Measurements from ENCODE around the gene RGL1. TPM values are rescaled to one million over a fixed set of nuclear protein-coding genes. Genes with fewer than 3 reads are reported as not detected.

The RGL1 gene
- total RNA-seq, 1 experiment from 2014 or later: 4.8 TPM

DNA sequence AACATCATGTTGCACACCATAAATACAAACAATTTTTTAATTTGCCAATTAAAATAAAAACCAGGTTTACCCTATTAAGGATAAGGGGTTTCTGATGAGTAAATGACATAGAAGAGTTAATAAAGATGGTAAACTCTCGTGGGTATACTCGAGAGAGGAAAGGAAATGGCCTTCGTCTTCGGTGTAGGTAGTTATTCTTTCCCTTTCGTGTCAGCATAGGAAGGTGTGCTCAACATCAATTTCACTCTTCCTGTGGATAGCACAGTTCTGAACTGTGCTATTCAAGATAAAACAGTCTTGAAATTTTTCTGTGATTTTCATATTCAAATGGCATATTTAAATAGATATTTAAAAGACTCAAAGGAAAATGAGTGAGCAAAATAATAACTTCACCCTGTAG is 98.2 kb downstream of the RGL1 start:
- intact Hi-C loops (cut with micrococcal nuclease; ENCODE audit: unreplicated experiment): no loop called here
- Mint-ChIP-seq H3K4me1 (ENCODE audit: low read depth, unreplicated experiment) (no peaks in the 10 kb centered on the region), H3K4me3 (ENCODE audit: low read depth, unreplicated experiment) (no peak overlapping the region), H3K27me3 (ENCODE audit: unreplicated experiment) (no peaks in the 10 kb centered on the region), H3K9me3 (ENCODE audit: low read depth, unreplicated experiment) (no peaks in the 10 kb centered on the region), H3K36me3 (ENCODE audit: insufficient read depth, unreplicated experiment) (no peaks in the 10 kb centered on the region), H3K27ac (ENCODE audit: unreplicated experiment) (no peak overlapping the region)
- BruUV-seq (replicated peaks): no TSS peak
- no peak for DNase-seq
- no peak for TF ChIP-seq CTCF (IDR thresholded peaks at IDR 0.05; ENCODE audit: unreplicated experiment)
- CTCF ChIA-PET: no interaction called here

- Mint-ChIP-seq H3K27me3 (ENCODE audit: unreplicated experiment) (no peaks in the 10 kb centered on the region), H3K9me3 (ENCODE audit: low read depth, unreplicated experiment) (no peaks in the 10 kb centered on the region), H3K36me3 (ENCODE audit: insufficient read depth, unreplicated experiment) (no peaks in the 10 kb centered on the region), H3K4me1 (ENCODE audit: low read depth, unreplicated experiment) (no peaks in the 10 kb centered on the region), H3K27ac (ENCODE audit: unreplicated experiment) (no peak overlapping the region), H3K4me3 (ENCODE audit: low read depth, unreplicated experiment) (no peak overlapping the region)
- DNase-seq: no peak
- no peak for TF ChIP-seq CTCF (IDR thresholded peaks at IDR 0.05; ENCODE audit: unreplicated experiment)
- BruUV-seq (replicated peaks): no TSS peak
- CTCF ChIA-PET: no interaction called here
- intact Hi-C loops (cut with micrococcal nuclease; ENCODE audit: unreplicated experiment): no loop called here
These were observed 100.7 kb downstream of the RGL1 start for GRCh38 chr1:183905508-183906113.

DNA sequence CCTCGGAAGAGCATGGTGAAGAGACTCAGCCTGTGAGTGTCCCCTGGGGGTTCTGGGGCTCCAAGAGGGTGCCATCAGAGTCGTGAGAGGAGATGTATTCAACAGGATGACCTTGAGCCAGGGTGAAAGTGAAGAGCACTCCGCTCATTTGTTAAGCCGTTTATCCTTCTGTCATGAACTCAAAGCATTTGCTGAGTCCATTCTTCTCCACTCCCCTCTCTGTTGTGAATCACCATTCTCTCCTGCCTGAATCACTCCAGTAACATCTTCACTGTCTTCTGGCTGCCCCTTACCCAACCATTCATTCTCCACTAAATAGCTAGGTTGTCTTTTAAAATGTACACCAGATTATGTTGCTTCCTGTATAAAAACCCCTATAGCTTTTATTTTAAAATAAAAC is 102.2 kb downstream of the RGL1 start:
- no peak overlapping the region for H3K27ac Mint-ChIP-seq (ENCODE audit: unreplicated experiment)
- BruUV-seq (replicated peaks): no TSS peak
- no peak for TF ChIP-seq CTCF (IDR thresholded peaks at IDR 0.05; ENCODE audit: unreplicated experiment)
- H3K4me3 Mint-ChIP-seq (ENCODE audit: low read depth, unreplicated experiment): no peak overlapping the region
- H3K9me3 Mint-ChIP-seq (ENCODE audit: low read depth, unreplicated experiment): no peaks in the 10 kb centered on the region
- H3K27me3 Mint-ChIP-seq (ENCODE audit: unreplicated experiment): no peaks in the 10 kb centered on the region
- DNase-seq: no peak
- intact Hi-C loops (cut with micrococcal nuclease; ENCODE audit: unreplicated experiment): no loop called here
- CTCF ChIA-PET: interaction anchor here (0.6 kb wide), 1 partner anchor 214 kb away, joined by 3 read pairs; no protein-coding TSS in a partner anchor
- H3K36me3 Mint-ChIP-seq (ENCODE audit: insufficient read depth, unreplicated experiment): no peaks in the 10 kb centered on the region
- H3K4me1 Mint-ChIP-seq (ENCODE audit: low read depth, unreplicated experiment): no peaks in the 10 kb centered on the region

- Mint-ChIP-seq H3K27me3 (ENCODE audit: unreplicated experiment) (no peaks in the 10 kb centered on the region), H3K27ac (ENCODE audit: unreplicated experiment) (no peak overlapping the region), H3K9me3 (ENCODE audit: low read depth, unreplicated experiment) (no peaks in the 10 kb centered on the region), H3K4me1 (ENCODE audit: low read depth, unreplicated experiment) (no peaks in the 10 kb centered on the region), H3K36me3 (ENCODE audit: insufficient read depth, unreplicated experiment) (no peaks in the 10 kb centered on the region), H3K4me3 (ENCODE audit: low read depth, unreplicated experiment) (no peak overlapping the region)
- CTCF ChIA-PET: no interaction called here
- intact Hi-C loops (cut with micrococcal nuclease; ENCODE audit: unreplicated experiment): no loop called here
- no peak for DNase-seq
- BruUV-seq (replicated peaks): no TSS peak
- no peak for TF ChIP-seq CTCF (IDR thresholded peaks at IDR 0.05; ENCODE audit: unreplicated experiment)
These were observed 103.2 kb downstream of the RGL1 start for GRCh38 chr1:183908079-183908478.
